ENCODE measurements around the gene SP100. TPM values are rescaled to one million over a fixed set of nuclear protein-coding genes. Genes with fewer than 3 reads are reported as not detected.
"Not testable (repeated sequence)": the region's sequence is repeated elsewhere in the genome, so short reads cannot be mapped to it uniquely, and the experiment has no call there.

The SP100 gene
- total and polyA plus RNA-seq, 11 donors, result 32.6 to 133 (median 67.5) TPM

DNA sequence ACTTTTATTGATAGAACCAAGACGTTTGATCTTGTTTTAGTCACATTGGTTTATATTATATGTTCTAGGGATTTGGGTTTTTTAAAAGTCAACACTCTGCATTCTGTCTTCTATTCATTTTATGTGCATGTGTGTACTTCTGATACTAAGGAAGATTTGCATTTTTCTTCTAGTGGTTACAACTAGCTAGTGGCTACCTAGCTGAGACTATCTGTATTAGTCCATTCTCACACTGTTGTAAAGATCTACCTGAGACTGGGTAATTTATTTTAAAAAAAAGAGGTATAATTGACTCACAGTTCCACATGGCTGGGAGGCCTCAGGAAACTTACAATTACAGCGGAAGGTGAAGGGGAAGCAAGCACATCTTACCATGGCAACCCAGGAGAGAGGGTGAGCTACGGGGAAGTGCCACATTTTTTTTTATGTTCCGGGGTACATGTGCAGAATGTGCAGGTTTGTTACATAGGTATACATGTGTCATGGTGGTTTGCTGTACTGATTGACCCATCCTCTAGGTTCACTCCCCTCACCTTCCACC lies 69.9 kb downstream of the SP100 start:
- intact Hi-C loops (cut with DNase I), result no loop called here
- no peaks in the 10 kb centered on the region for H3K4me1 ChIP-seq
- TF ChIP-seq POLR2A (IDR thresholded peaks at IDR 0.05), result no peak
- TF ChIP-seq, protein P1, sequence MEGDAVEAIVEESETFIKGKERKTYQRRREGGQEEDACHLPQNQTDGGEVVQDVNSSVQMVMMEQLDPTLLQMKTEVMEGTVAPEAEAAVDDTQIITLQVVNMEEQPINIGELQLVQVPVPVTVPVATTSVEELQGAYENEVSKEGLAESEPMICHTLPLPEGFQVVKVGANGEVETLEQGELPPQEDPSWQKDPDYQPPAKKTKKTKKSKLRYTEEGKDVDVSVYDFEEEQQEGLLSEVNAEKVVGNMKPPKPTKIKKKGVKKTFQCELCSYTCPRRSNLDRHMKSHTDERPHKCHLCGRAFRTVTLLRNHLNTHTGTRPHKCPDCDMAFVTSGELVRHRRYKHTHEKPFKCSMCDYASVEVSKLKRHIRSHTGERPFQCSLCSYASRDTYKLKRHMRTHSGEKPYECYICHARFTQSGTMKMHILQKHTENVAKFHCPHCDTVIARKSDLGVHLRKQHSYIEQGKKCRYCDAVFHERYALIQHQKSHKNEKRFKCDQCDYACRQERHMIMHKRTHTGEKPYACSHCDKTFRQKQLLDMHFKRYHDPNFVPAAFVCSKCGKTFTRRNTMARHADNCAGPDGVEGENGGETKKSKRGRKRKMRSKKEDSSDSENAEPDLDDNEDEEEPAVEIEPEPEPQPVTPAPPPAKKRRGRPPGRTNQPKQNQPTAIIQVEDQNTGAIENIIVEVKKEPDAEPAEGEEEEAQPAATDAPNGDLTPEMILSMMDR (IDR thresholded peaks at IDR 0.05), result no peak
- no peak overlapping the region for H3K4me3 ChIP-seq
- H3K27ac ChIP-seq, result no peak overlapping the region
- H3K36me3 ChIP-seq, result peaks cover 0 to 95% (median 49%) of the 10 kb centered on the region in 9 donors
- peaks cover 0 to 22% (median 0%) of the 10 kb centered on the region in 12 donors for H3K9me3 ChIP-seq
- ATAC-seq (no peak), DNase-seq (no peak)
- WGBS, 4 donors, result 82 to 96% (median 94%) methylated on average over 4 of the region's 4 CpGs
- H3K27me3 ChIP-seq, result no peaks in the 10 kb centered on the region

GRCh38 chr2:230491219-230491618 lies 75.2 kb downstream of the SP100 start:
- H3K4me1 ChIP-seq; H3K4me3 ChIP-seq; ATAC-seq; H3K27me3 ChIP-seq; H3K27ac ChIP-seq; intact Hi-C loops (cut with DNase I): not testable (repeated sequence)
- Histone ChIP-seq H3K9me3 (peaks cover 0 to 19% (median 0%) of the 10 kb centered on the region in 12 donors), H3K36me3 (peaks cover 0 to 98% (median 63%) of the 10 kb centered on the region in 9 donors)
- WGBS, 4 donors, result 52 to 84% (median 64%) methylated on average over 2 of the region's 2 CpGs
- peak in 1 of 5 donors; percentile 56 for DNase-seq

GRCh38 chr2:230492107-230492506 lies 76.1 kb downstream of the SP100 start:
- H3K27ac ChIP-seq, result no peak overlapping the region
- H3K36me3 ChIP-seq, result peaks cover 0 to 98% (median 69%) of the 10 kb centered on the region in 9 donors
- WGBS, 4 donors, result 50 to 59% (median 54%) methylated on average over 1 of the region's 1 CpG
- TF ChIP-seq POLR2A (IDR thresholded peaks at IDR 0.05), result no peak
- TF ChIP-seq, protein P1 (IDR thresholded peaks at IDR 0.05), result no peak
- H3K4me1 ChIP-seq, result peaks cover 0 to 10% (median 0%) of the 10 kb centered on the region in 12 donors
- H3K4me3 ChIP-seq, result no peak overlapping the region
- intact Hi-C loops (cut with DNase I), result no loop called here
- ATAC-seq, result no peak
- peaks cover 0 to 17% (median 0%) of the 10 kb centered on the region in 12 donors for H3K9me3 ChIP-seq
- DNase-seq, result no peak
- H3K27me3 ChIP-seq, result no peaks in the 10 kb centered on the region

DNA sequence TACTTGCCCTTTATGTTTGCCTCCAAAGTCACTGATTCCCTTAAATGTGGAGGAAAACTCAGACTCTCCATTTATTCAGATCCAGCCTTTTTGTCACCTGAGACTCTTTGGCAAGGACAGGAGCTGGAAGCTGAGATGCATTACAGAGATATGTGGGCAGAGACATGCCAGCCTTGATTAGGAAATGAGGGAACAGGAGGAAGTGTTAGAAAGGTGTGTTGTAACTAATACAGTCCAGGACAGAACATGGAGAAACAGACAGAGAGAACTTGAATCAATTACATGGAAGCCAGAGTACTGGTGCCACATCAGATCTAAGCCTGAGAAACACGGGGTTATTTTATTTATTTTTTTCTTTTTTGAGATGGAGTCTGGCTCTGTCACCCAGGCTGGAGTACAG lies 79.0 kb downstream of the SP100 start:
- no peak overlapping the region for H3K27ac ChIP-seq
- TF ChIP-seq, protein P1 (IDR thresholded peaks at IDR 0.05), result no peak
- no peak for TF ChIP-seq POLR2A (IDR thresholded peaks at IDR 0.05)
- H3K36me3 ChIP-seq, result peaks cover 0 to 96% (median 89%) of the 10 kb centered on the region in 9 donors
- ATAC-seq, result no peak
- H3K4me3 ChIP-seq, result no peak overlapping the region
- intact Hi-C loops (cut with DNase I), result no loop called here
- no peaks in the 10 kb centered on the region for H3K27me3 ChIP-seq
- no peak for DNase-seq
- H3K4me1 ChIP-seq, result peaks cover 0 to 10% (median 0%) of the 10 kb centered on the region in 12 donors
- peaks cover 0 to 5% (median 0%) of the 10 kb centered on the region in 12 donors for H3K9me3 ChIP-seq
- WGBS, 4 donors, result 66 to 83% (median 73%) methylated on average over 1 of the region's 1 CpG

DNA sequence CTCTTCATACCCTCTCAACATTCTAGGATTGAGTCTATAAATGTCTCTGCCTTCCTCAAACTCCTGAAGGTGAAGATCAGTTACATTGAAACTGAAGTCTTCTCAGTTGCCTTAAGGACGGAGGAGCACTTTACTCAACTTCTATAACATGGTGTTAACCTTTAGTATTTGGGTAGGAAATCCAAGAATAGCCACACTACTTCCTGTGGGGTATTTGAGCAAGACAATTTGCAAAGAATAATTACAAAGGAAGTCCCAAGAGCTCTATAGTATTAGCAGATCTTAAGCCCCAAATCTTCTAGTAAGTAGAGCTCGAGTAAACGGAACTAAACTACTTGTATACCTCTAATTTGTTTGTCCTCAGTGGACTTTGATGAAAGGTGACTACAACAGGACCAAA lies 80.9 kb downstream of the SP100 start:
- Histone ChIP-seq H3K9me3 (no peaks in the 10 kb centered on the region), H3K27ac (peak overlapping the region in 1 of 12 donors; percentile 23), H3K4me3 (no peak overlapping the region), H3K27me3 (no peaks in the 10 kb centered on the region), H3K36me3 (peaks cover 0 to 96% (median 89%) of the 10 kb centered on the region in 9 donors), H3K4me1 (peaks cover 0 to 10% (median 0%) of the 10 kb centered on the region in 12 donors)
- no peak for ATAC-seq
- intact Hi-C loops (cut with DNase I), result no loop called here
- 69 to 75% (median 72%) methylated on average over 3 of the region's 3 CpGs for whole genome bisulfite sequencing, 4 donors
- TF ChIP-seq POLR2A (IDR thresholded peaks at IDR 0.05), result no peak
- TF ChIP-seq, protein P1 (IDR thresholded peaks at IDR 0.05), result no peak
- no peak for DNase-seq
